Measurements from ENCODE around the gene CEMIP2. TPM values are rescaled to one million over a fixed set of nuclear protein-coding genes. Genes with fewer than 3 reads are reported as not detected.

Gene CEMIP2
- total RNA-seq, 5 donors from 2014 or later (not counting 1 experiment from before 2014, with no cell fraction given), result 82.1 to 285 (median 90.8) TPM

GRCh38 chr9:71764891-71765290, 3.4 kb downstream of the CEMIP2 start:
- Mint-ChIP-seq H3K4me3 (peak overlapping the region; percentile 69 to 99 (median 98)), H3K4me1 (peaks cover 65 to 83% (median 66%) of the 10 kb centered on the region in 3 donors), H3K9me3 (no peaks in the 10 kb centered on the region), H3K36me3 (peaks cover 9% of the 10 kb centered on the region), H3K27ac (peak overlapping the region; percentile 71 to 79), H3K27me3 (no peaks in the 10 kb centered on the region)
- DNase-seq (no peak), ATAC-seq (replicated peaks in 1 of 4) (no peak)
- no peak overlapping the region for H3K4me3 ChIP-seq (ENCODE audit: control insufficient read depth in 1 of 2, extremely low read depth in 1 of 2, low read length in 1 of 2)
- H3K36me3 ChIP-seq (ENCODE audit: control insufficient read depth in 2 of 2, extremely low read depth in 1 of 2, insufficient read depth in 1 of 2, low read length in 1 of 2), result no peaks in the 10 kb centered on the region
- CTCF ChIA-PET, result interaction anchor here (0.6 to 1.3 kb wide), 8 partner anchors 13 to 514 kb away, joined by 3 to 5 read pairs (median 4); no protein-coding TSS in a partner anchor
- H3K27ac ChIP-seq (ENCODE audit: low read length), result peak overlapping the region; percentile 50
- WGBS (ENCODE audit: insufficient coverage), result no CpG with 5 or more reads among the region's 1 CpG
- POLR2A ChIA-PET, result interaction anchor here (0.5 to 1.0 kb wide), 8 partner anchors 12 to 1408 kb away, joined by 3 to 6 read pairs (median 4); no protein-coding TSS in a partner anchor
- no peaks in the 10 kb centered on the region for H3K9me3 ChIP-seq
- H3K4me1 ChIP-seq (ENCODE audit: control insufficient read depth in 1 of 2, extremely low read depth in 1 of 2, insufficient read depth in 2 of 2, low read length in 2 of 2), result peaks cover 46 to 61% of the 10 kb centered on the region in 2 experiments
- H3K27me3 ChIP-seq (replicated peaks in 1 of 2; ENCODE audit: control insufficient read depth in 2 of 2, extremely low read depth in 1 of 2, insufficient read depth in 2 of 2, low read length in 1 of 2), result no peaks in the 10 kb centered on the region

GRCh38 chr9:71764463-71764862, 3.9 kb downstream of the CEMIP2 start:
- H3K4me3 Mint-ChIP-seq, result peak overlapping the region; percentile 69 to 99 (median 98)
- peak overlapping the region; percentile 50 for H3K27ac ChIP-seq (ENCODE audit: low read length)
- peaks cover 42 to 60% of the 10 kb centered on the region in 2 experiments for H3K4me1 ChIP-seq (ENCODE audit: control insufficient read depth in 1 of 2, extremely low read depth in 1 of 2, insufficient read depth in 2 of 2, low read length in 2 of 2)
- no peaks in the 10 kb centered on the region for H3K9me3 ChIP-seq
- DNase-seq (no peak), ATAC-seq (replicated peaks in 1 of 4) (no peak)
- H3K36me3 Mint-ChIP-seq, result peaks cover 10% of the 10 kb centered on the region
- H3K4me3 ChIP-seq (ENCODE audit: control insufficient read depth in 1 of 2, extremely low read depth in 1 of 2, low read length in 1 of 2), result no peak overlapping the region
- ChIA-PET POLR2A (interaction anchor here (0.6 to 1.0 kb wide), 7 partner anchors 12 to 83 kb away, joined by 3 to 6 read pairs (median 4); no protein-coding TSS in a partner anchor), CTCF (interaction anchor here (0.6 to 1.3 kb wide), 9 partner anchors 12 to 514 kb away, joined by 3 to 6 read pairs (median 4); no protein-coding TSS in a partner anchor)
- no peaks in the 10 kb centered on the region for H3K36me3 ChIP-seq (ENCODE audit: control insufficient read depth in 2 of 2, extremely low read depth in 1 of 2, insufficient read depth in 1 of 2, low read length in 1 of 2)
- peaks cover 63 to 82% (median 63%) of the 10 kb centered on the region in 3 donors for H3K4me1 Mint-ChIP-seq
- H3K27ac Mint-ChIP-seq, result peak overlapping the region; percentile 71 to 79
- H3K9me3 Mint-ChIP-seq, result no peaks in the 10 kb centered on the region
- no peaks in the 10 kb centered on the region for H3K27me3 Mint-ChIP-seq
- no peaks in the 10 kb centered on the region for H3K27me3 ChIP-seq (replicated peaks in 1 of 2; ENCODE audit: control insufficient read depth in 2 of 2, extremely low read depth in 1 of 2, insufficient read depth in 2 of 2, low read length in 1 of 2)
- no CpG with 5 or more reads among the region's 4 CpGs for WGBS (ENCODE audit: insufficient coverage)

DNA sequence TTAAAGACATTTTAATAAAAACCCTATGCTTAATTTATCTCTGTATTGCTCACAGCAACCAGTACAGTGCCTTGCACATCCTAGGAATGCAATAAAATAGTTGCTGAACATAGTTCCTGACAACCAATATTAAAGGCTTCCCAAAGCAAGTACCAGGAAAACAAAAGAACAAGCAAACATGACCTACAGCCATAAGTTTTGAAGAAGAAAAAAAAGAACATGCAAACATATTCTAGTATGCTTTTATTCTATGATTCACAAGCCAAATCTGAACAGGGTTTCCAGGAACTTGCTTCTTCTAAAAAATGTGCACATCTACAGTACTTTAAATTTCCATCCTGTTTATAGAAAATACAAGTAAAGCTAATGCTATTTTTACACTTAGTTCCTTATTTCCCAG, 4.5 kb downstream of the CEMIP2 start:
- Mint-ChIP-seq H3K4me3 (peak overlapping the region; percentile 29 to 99 (median 69)), H3K4me1 (peaks cover 69 to 88% (median 70%) of the 10 kb centered on the region in 3 donors), H3K36me3 (peaks cover 13% of the 10 kb centered on the region), H3K9me3 (no peaks in the 10 kb centered on the region), H3K27ac (peak overlapping the region; percentile 71 to 79), H3K27me3 (no peaks in the 10 kb centered on the region)
- peak overlapping the region; percentile 50 for H3K27ac ChIP-seq (ENCODE audit: low read length)
- ATAC-seq (replicated peaks in 1 of 4), result no peak
- CTCF ChIA-PET, result no interaction called here
- DNase-seq, result no peak
- no peaks in the 10 kb centered on the region for H3K9me3 ChIP-seq
- peaks cover 37 to 62% of the 10 kb centered on the region in 2 experiments for H3K4me1 ChIP-seq (ENCODE audit: control insufficient read depth in 1 of 2, extremely low read depth in 1 of 2, insufficient read depth in 2 of 2, low read length in 2 of 2)
- POLR2A ChIA-PET, result no interaction called here
- no peak overlapping the region for H3K4me3 ChIP-seq (ENCODE audit: control insufficient read depth in 1 of 2, extremely low read depth in 1 of 2, low read length in 1 of 2)
- H3K36me3 ChIP-seq (ENCODE audit: control insufficient read depth in 2 of 2, extremely low read depth in 1 of 2, insufficient read depth in 1 of 2, low read length in 1 of 2), result no peaks in the 10 kb centered on the region
- H3K27me3 ChIP-seq (replicated peaks in 1 of 2; ENCODE audit: control insufficient read depth in 2 of 2, extremely low read depth in 1 of 2, insufficient read depth in 2 of 2, low read length in 1 of 2), result no peaks in the 10 kb centered on the region

GRCh38 chr9:71762900-71763653, 5.2 kb downstream of the CEMIP2 start:
- no peaks in the 10 kb centered on the region for H3K27me3 ChIP-seq (replicated peaks in 1 of 2; ENCODE audit: control insufficient read depth in 2 of 2, extremely low read depth in 1 of 2, insufficient read depth in 2 of 2, low read length in 1 of 2)
- no peaks in the 10 kb centered on the region for H3K9me3 ChIP-seq
- ChIA-PET CTCF (interaction anchor here (0.6 kb wide), 4 partner anchors 18 to 273 kb away, joined by 3 to 4 read pairs (median 3); no protein-coding TSS in a partner anchor), POLR2A (interaction anchor here (0.6 to 0.7 kb wide), 5 partner anchors 11 to 597 kb away, joined by 4 to 5 read pairs (median 4); no protein-coding TSS in a partner anchor)
- Mint-ChIP-seq H3K27ac (peak overlapping the region; percentile 71 to 79), H3K4me1 (peaks cover 77 to 94% (median 77%) of the 10 kb centered on the region in 3 donors), H3K36me3 (peaks cover 13% of the 10 kb centered on the region), H3K4me3 (peak overlapping the region; percentile 29 to 99 (median 69)), H3K9me3 (no peaks in the 10 kb centered on the region), H3K27me3 (no peaks in the 10 kb centered on the region)
- no peaks in the 10 kb centered on the region for H3K36me3 ChIP-seq (ENCODE audit: control insufficient read depth in 2 of 2, extremely low read depth in 1 of 2, insufficient read depth in 1 of 2, low read length in 1 of 2)
- DNase-seq (no peak), ATAC-seq (replicated peaks in 1 of 4) (no peak)
- no peak overlapping the region for H3K4me3 ChIP-seq (ENCODE audit: control insufficient read depth in 1 of 2, extremely low read depth in 1 of 2, low read length in 1 of 2)
- peak overlapping the region; percentile 50 for H3K27ac ChIP-seq (ENCODE audit: low read length)
- peaks cover 43 to 62% of the 10 kb centered on the region in 2 experiments for H3K4me1 ChIP-seq (ENCODE audit: control insufficient read depth in 1 of 2, extremely low read depth in 1 of 2, insufficient read depth in 2 of 2, low read length in 2 of 2)
- no CpG with 5 or more reads among the region's 2 CpGs for WGBS (ENCODE audit: insufficient coverage)

GRCh38 chr9:71761938-71762353, 6.4 kb downstream of the CEMIP2 start:
- no peak overlapping the region for H3K27ac ChIP-seq (ENCODE audit: low read length)
- no peak overlapping the region for H3K4me3 ChIP-seq (ENCODE audit: control insufficient read depth in 1 of 2, extremely low read depth in 1 of 2, low read length in 1 of 2)
- DNase-seq (no peak), ATAC-seq (replicated peaks in 1 of 4) (no peak)
- Mint-ChIP-seq H3K27ac (peak overlapping the region in 1 of 2 donors; percentile 72), H3K36me3 (peaks cover 18% of the 10 kb centered on the region), H3K9me3 (no peaks in the 10 kb centered on the region), H3K27me3 (no peaks in the 10 kb centered on the region), H3K4me3 (peak overlapping the region in 1 of 3 donors; percentile 99), H3K4me1 (peaks cover 86 to 95% (median 86%) of the 10 kb centered on the region in 3 donors)
- no peaks in the 10 kb centered on the region for H3K27me3 ChIP-seq (replicated peaks in 1 of 2; ENCODE audit: control insufficient read depth in 2 of 2, extremely low read depth in 1 of 2, insufficient read depth in 2 of 2, low read length in 1 of 2)
- H3K9me3 ChIP-seq, result no peaks in the 10 kb centered on the region
- CTCF ChIA-PET, result interaction anchor here (0.6 to 0.8 kb wide), 2 partner anchors 21 to 57 kb away, joined by 3 to 6 read pairs; no protein-coding TSS in a partner anchor
- 69% methylated on average over 1 of the region's 5 CpGs for WGBS (ENCODE audit: insufficient coverage)
- POLR2A ChIA-PET, result no interaction called here
- no peaks in the 10 kb centered on the region for H3K36me3 ChIP-seq (ENCODE audit: control insufficient read depth in 2 of 2, extremely low read depth in 1 of 2, insufficient read depth in 1 of 2, low read length in 1 of 2)
- peaks cover 40 to 65% of the 10 kb centered on the region in 2 experiments for H3K4me1 ChIP-seq (ENCODE audit: control insufficient read depth in 1 of 2, extremely low read depth in 1 of 2, insufficient read depth in 2 of 2, low read length in 2 of 2)

DNA sequence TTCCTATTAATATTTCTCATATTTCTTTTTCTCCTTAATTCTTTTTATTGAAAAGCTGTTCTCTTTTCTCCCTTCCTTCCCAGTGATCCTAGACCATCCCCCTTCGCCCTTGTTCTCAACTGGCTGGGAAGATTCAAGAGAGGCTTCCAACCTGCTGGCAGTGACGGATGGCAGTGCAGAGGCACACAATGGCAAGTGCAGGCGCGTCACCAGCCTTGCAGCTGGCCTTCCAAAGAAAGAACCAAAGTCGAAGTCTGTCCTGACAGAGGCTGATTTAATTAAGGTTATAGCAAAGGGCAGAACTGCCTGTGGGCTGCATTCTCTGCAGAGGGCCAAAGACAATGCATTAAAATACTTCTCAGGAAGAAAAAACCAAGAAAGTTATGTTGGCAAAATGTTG, 7.4 kb downstream of the CEMIP2 start:
- DNase-seq (no peak), ATAC-seq (replicated peaks in 1 of 4) (no peak)
- no peaks in the 10 kb centered on the region for H3K9me3 Mint-ChIP-seq
- H3K27ac Mint-ChIP-seq, result peak overlapping the region; percentile 8 to 33
- peaks cover 18% of the 10 kb centered on the region for H3K36me3 Mint-ChIP-seq
- H3K4me1 ChIP-seq (ENCODE audit: control insufficient read depth in 1 of 2, extremely low read depth in 1 of 2, insufficient read depth in 2 of 2, low read length in 2 of 2), result peaks cover 35 to 64% of the 10 kb centered on the region in 2 experiments
- peak overlapping the region in 2 of 3 donors; percentile 37 to 99 for H3K4me3 Mint-ChIP-seq
- H3K4me1 Mint-ChIP-seq, result peaks cover 87 to 95% (median 89%) of the 10 kb centered on the region in 3 donors
- H3K27me3 ChIP-seq (replicated peaks in 1 of 2; ENCODE audit: control insufficient read depth in 2 of 2, extremely low read depth in 1 of 2, insufficient read depth in 2 of 2, low read length in 1 of 2), result no peaks in the 10 kb centered on the region
- ChIA-PET CTCF (interaction anchor here in 1 of 2 donors (0.5 to 1.0 kb wide), 3 partner anchors 46 to 58 kb away, joined by 3 to 6 read pairs (median 5); no protein-coding TSS in a partner anchor), POLR2A (interaction anchor here (0.5 to 0.7 kb wide), 3 partner anchors 9 to 43 kb away, joined by 3 to 8 read pairs (median 3); no protein-coding TSS in a partner anchor)
- H3K9me3 ChIP-seq, result no peaks in the 10 kb centered on the region
- 57% methylated on average over 1 of the region's 5 CpGs for WGBS (ENCODE audit: insufficient coverage)
- no peaks in the 10 kb centered on the region for H3K36me3 ChIP-seq (ENCODE audit: control insufficient read depth in 2 of 2, extremely low read depth in 1 of 2, insufficient read depth in 1 of 2, low read length in 1 of 2)
- H3K27me3 Mint-ChIP-seq, result no peaks in the 10 kb centered on the region
- no peak overlapping the region for H3K27ac ChIP-seq (ENCODE audit: low read length)
- no peak overlapping the region for H3K4me3 ChIP-seq (ENCODE audit: control insufficient read depth in 1 of 2, extremely low read depth in 1 of 2, low read length in 1 of 2)
